Astrocyte (in vitro differentiated cells and primary cell): ENCODE measurements around the gene SF3B3.

Source experiments
- CTCF ChIP-seq: IDR thresholded peaks from 2 replicates; pipeline ENCODE4 v1.5.1; 2011; ENCODE audit warnings: low read depth, mild to moderate bottlenecking, inconsistent platforms, low read length, moderate library complexity; ENCODE audit not compliant: insufficient read depth
- EZH2 ChIP-seq: IDR thresholded peaks from 2 replicates; pipeline ENCODE4 v1.6.1; 2012; ENCODE audit warnings: mild to moderate bottlenecking, low read length, inconsistent platforms; ENCODE audit not compliant: insufficient read depth

- no peak for TF ChIP-seq CTCF
- no peak for TF ChIP-seq EZH2
These were observed 17.4 kb downstream of the SF3B3 start for GRCh38 chr16:70540994-70541393.
